Tibial artery (tissue), 4 donors: ENCODE measurements around the gene RUNX1.

Source experiments
- DNase-seq, 2 donors: peaks; one replicate each; pipeline ENCODE4 v3.0.0-alpha.2; 2019
- H3K27ac ChIP-seq, 2 donors: fragments of 200-600 bp; sonication (generic) in 1 of 2; 1 replicate in 1 of 2; 2 replicates in 1 of 2; pipeline ENCODE4 v1.5.1; 2018 to 2019; ENCODE audit warnings: mild to moderate bottlenecking in 1 of 2
- H3K27me3 ChIP-seq, 2 donors: fragments of 200-600 bp; sonication (generic) in 1 of 2; one replicate each; pipeline versions ENCODE4 v1.5.1 to v1.6.0; 2016 to 2019
- H3K36me3 ChIP-seq, 3 donors: fragments of 200-600 bp; sonication (generic) in 2 of 3; one replicate each; pipeline ENCODE4 v1.5.1; 2016 to 2019; ENCODE audit warnings: mild to moderate bottlenecking in 2 of 3
- H3K4me1 ChIP-seq, 4 donors: fragments of 200-600 bp; sonication (generic) in 2 of 4; 1 replicate in 3 of 4; 2 replicates in 1 of 4; pipeline ENCODE4 v1.5.1; 2016 to 2019
- H3K4me3 ChIP-seq, 2 donors: fragments of 200-600 bp; sonication (generic) in 1 of 2; 1 replicate in 1 of 2; 2 replicates in 1 of 2; pipeline ENCODE4 v1.5.1; 2018 to 2019; ENCODE audit warnings: mild to moderate bottlenecking in 2 of 2
- H3K9me3 ChIP-seq, 3 donors: fragments of 200-600 bp; sonication (generic) in 1 of 3; one replicate each; pipeline ENCODE4 v1.5.1; 2016 to 2019
- CTCF ChIP-seq, 2 experiments: fragments of 200-600 bp in 1 of 2; fragments of 450-650 bp in 1 of 2; IDR thresholded peaks; one replicate each; pipeline ENCODE4 v1.5.1; 2017 to 2019; ENCODE audit warnings: antibody characterized with exemption in 2 of 2, mild to moderate bottlenecking in 1 of 2, moderate library complexity in 1 of 2
- intact Hi-C: fragments of 100-400 bp; cut with DNase I; formaldehyde crosslinking; loops from one replicate; pipeline ENCODE4 v1.15.0; 2023; ENCODE audit warnings: low total_unique reads

RUNX1 gene

GRCh38 chr21:34948157-34948556 is 100.9 kb downstream of the RUNX1 start:
- no peak for DNase-seq
- Histone ChIP-seq H3K36me3 (no peaks in the 10 kb centered on the region), H3K9me3 (no peaks in the 10 kb centered on the region), H3K27me3 (no peaks in the 10 kb centered on the region), H3K27ac (no peak overlapping the region), H3K4me1 (no peaks in the 10 kb centered on the region), H3K4me3 (no peak overlapping the region)
- no peak for TF ChIP-seq CTCF (IDR thresholded peaks at IDR 0.05)
- intact Hi-C loops = no loop called here

GRCh38 chr21:34946916-34947534 is 102.1 kb downstream of the RUNX1 start:
- no peak for DNase-seq
- intact Hi-C loops = no loop called here
- Histone ChIP-seq H3K27ac (no peak overlapping the region), H3K36me3 (no peaks in the 10 kb centered on the region), H3K27me3 (peaks cover 0 to 4% of the 10 kb centered on the region in 2 donors), H3K4me3 (no peak overlapping the region), H3K9me3 (no peaks in the 10 kb centered on the region), H3K4me1 (no peaks in the 10 kb centered on the region)
- no peak for TF ChIP-seq CTCF (IDR thresholded peaks at IDR 0.05)

GRCh38 chr21:34946385-34946840 is 102.7 kb downstream of the RUNX1 start:
- H3K27ac ChIP-seq = no peak overlapping the region
- H3K4me1 ChIP-seq = no peaks in the 10 kb centered on the region
- intact Hi-C loops = no loop called here
- DNase-seq = no peak
- H3K4me3 ChIP-seq = no peak overlapping the region
- peaks cover 0 to 4% of the 10 kb centered on the region in 2 donors for H3K27me3 ChIP-seq
- H3K36me3 ChIP-seq = no peaks in the 10 kb centered on the region
- no peaks in the 10 kb centered on the region for H3K9me3 ChIP-seq
- no peak for TF ChIP-seq CTCF (IDR thresholded peaks at IDR 0.05)

- Histone ChIP-seq H3K36me3 (no peaks in the 10 kb centered on the region), H3K9me3 (no peaks in the 10 kb centered on the region), H3K4me3 (no peak overlapping the region), H3K4me1 (no peaks in the 10 kb centered on the region), H3K27me3 (peaks cover 0 to 4% of the 10 kb centered on the region in 2 donors), H3K27ac (no peak overlapping the region)
- no peak for DNase-seq
- TF ChIP-seq CTCF (IDR thresholded peaks at IDR 0.05) = no peak
- intact Hi-C loops = no loop called here
Observed at GRCh38 chr21:34945288-34945687, 103.8 kb downstream of the RUNX1 start.

DNA sequence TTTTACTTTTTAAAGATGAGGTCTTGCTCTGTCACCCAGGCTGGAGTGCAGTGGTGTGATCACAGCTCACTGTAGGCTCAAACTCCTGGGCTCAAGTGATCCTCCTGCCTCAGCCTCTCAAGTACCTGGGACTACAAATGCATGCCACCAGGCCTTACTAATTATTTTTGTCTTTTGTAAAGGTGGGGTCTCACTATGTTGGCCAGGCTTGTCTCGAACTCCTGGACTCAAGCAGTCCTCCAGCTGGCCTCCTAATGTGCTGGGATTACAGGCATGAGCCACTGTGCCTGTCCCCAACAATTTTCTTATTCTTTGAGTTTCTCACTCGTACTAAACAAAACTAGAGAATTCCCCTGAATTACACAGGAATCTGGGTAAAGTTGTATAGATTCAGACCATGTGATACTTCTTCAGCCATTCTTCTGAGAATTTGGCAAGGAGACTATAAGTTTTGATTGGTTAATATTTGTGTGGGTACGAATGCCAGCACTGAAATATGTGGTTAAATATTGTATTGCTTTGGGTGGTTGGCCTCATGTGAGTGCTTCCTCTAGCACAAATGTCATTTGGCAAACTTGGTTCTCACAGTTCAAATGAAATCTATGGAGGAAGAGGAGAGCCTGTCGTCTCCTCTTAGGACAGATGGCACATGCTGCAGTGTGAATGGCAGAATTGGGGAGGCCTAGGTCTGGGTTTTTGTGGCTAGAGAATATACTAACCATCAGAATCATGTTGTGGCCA is 104.9 kb downstream of the RUNX1 start:
- Histone ChIP-seq H3K4me3 (no peak overlapping the region), H3K27me3 (peaks cover 0 to 4% of the 10 kb centered on the region in 2 donors), H3K27ac (no peak overlapping the region), H3K4me1 (no peaks in the 10 kb centered on the region), H3K36me3 (no peaks in the 10 kb centered on the region), H3K9me3 (no peaks in the 10 kb centered on the region)
- no peak for DNase-seq
- intact Hi-C loops = no loop called here
- no peak for TF ChIP-seq CTCF (IDR thresholded peaks at IDR 0.05)
